Uterus (tissue), 4 donors: ENCODE results near the gene ACE. TPM values are rescaled to one million over a fixed set of nuclear protein-coding genes. Genes with fewer than 3 reads are reported as not detected.
A peak's percentile ranks its signal among the peaks of the same experiment; 100 is the strongest.

Experiments used
- DNase-seq, 2 donors: peaks; one replicate each; pipeline ENCODE4 v3.0.0-alpha.2; 2019 to 2020
- H3K27ac ChIP-seq, 2 donors: fragments of 200-600 bp; sonication (generic); 1 replicate in 1 of 2; 2 replicates in 1 of 2; pipeline ENCODE4 v1.5.1; 2016 to 2018
- H3K27me3 ChIP-seq, 2 donors: fragments of 200-600 bp; sonication (generic); one replicate each; pipeline ENCODE4 v1.5.1; 2018 to 2019; ENCODE audit warnings: control low read depth in 1 of 2
- H3K36me3 ChIP-seq, 2 donors: fragments of 200-600 bp; sonication (generic); one replicate each; pipeline ENCODE4 v1.5.1; 2019; ENCODE audit warnings: control low read depth in 1 of 2
- H3K4me1 ChIP-seq, 2 donors: fragments of 200-600 bp; sonication (generic); one replicate each; pipeline ENCODE4 v1.5.1; 2018 to 2019; ENCODE audit warnings: control low read depth in 1 of 2
- H3K4me3 ChIP-seq, 2 donors: fragments of 200-600 bp; sonication (generic); 1 replicate in 1 of 2; 2 replicates in 1 of 2; pipeline ENCODE4 v1.5.1; 2018 to 2019; ENCODE audit warnings: mild to moderate bottlenecking in 1 of 2
- H3K9me3 ChIP-seq, 2 donors: fragments of 200-600 bp; sonication (generic); one replicate each; pipeline ENCODE4 v1.5.1; 2019; ENCODE audit warnings: control low read depth in 1 of 2
- CTCF ChIP-seq, 4 experiments: fragments of 200-600 bp in 2 of 4; fragments of 450-650 bp in 2 of 4; sonication (generic) in 2 of 4; IDR thresholded peaks; one replicate each; pipeline ENCODE4 v1.5.1; 2016 to 2019; ENCODE audit warnings: antibody characterized with exemption in 4 of 4, mild to moderate bottlenecking in 2 of 4, moderate library complexity in 1 of 4
- POLR2A ChIP-seq, 2 donors: fragments of 450-650 bp; IDR thresholded peaks; one replicate each; pipeline ENCODE4 v1.6.1; 2016; ENCODE audit warnings: antibody characterized with exemption in 2 of 2, mild to moderate bottlenecking in 1 of 2, moderate library complexity in 1 of 2
- intact Hi-C: fragments of 100-400 bp; cut with DNase I; formaldehyde crosslinking; loops from one replicate; pipeline ENCODE4 v1.15.1; 2023; ENCODE audit warnings: low total_unique reads
- total RNA-seq, 4 donors: library from RNA; depleted of rRNA in 3 of 4; stranded (reverse); fragments of >200 nt in 3 of 4; gene quantifications; one replicate each; pipeline versions ENCODE4 v1.1.0 to v1.2.4, GENCODE V29; 2014 to 2023
- donor health status: DM: yes; HTN: yes; CAD: no.

ACE gene
- total RNA-seq, 4 donors from 2014 or later, result 0.77 to 27.4 (median 7.9) TPM; not detected in 1

- no peaks in the 10 kb centered on the region for H3K36me3 ChIP-seq
- no peak overlapping the region for H3K4me3 ChIP-seq
- TF ChIP-seq POLR2A (IDR thresholded peaks at IDR 0.05), result no peak
- no peak for TF ChIP-seq CTCF (IDR thresholded peaks at IDR 0.05)
- H3K27ac ChIP-seq, result peak overlapping the region; percentile 56 to 75
- H3K27me3 ChIP-seq, result no peaks in the 10 kb centered on the region
- intact Hi-C loops, result no loop called here
- no peak for DNase-seq
- no peaks in the 10 kb centered on the region for H3K9me3 ChIP-seq
- H3K4me1 ChIP-seq, result peaks cover 0 to 8% of the 10 kb centered on the region in 2 donors
Measured at GRCh38 chr17:63447471-63448009, 29.3 kb upstream of the ACE start.

- Histone ChIP-seq H3K4me1 (peaks cover 0 to 12% of the 10 kb centered on the region in 2 donors), H3K9me3 (no peaks in the 10 kb centered on the region), H3K27ac (no peak overlapping the region), H3K4me3 (no peak overlapping the region), H3K27me3 (no peaks in the 10 kb centered on the region), H3K36me3 (no peaks in the 10 kb centered on the region)
- DNase-seq, result no peak
- intact Hi-C loops, result no loop called here
- TF ChIP-seq CTCF (IDR thresholded peaks at IDR 0.05), result no peak
- TF ChIP-seq POLR2A (IDR thresholded peaks at IDR 0.05), result no peak
Measured at GRCh38 chr17:63448655-63449054, 28.2 kb upstream of the ACE start.

GRCh38 chr17:63450551-63450950 lies 26.3 kb upstream of the ACE start:
- TF ChIP-seq POLR2A (IDR thresholded peaks at IDR 0.05) (no peak), CTCF (IDR thresholded peaks at IDR 0.05) (no peak)
- Histone ChIP-seq H3K9me3 (no peaks in the 10 kb centered on the region), H3K27ac (no peak overlapping the region), H3K36me3 (no peaks in the 10 kb centered on the region), H3K4me1 (peaks cover 0 to 12% of the 10 kb centered on the region in 2 donors), H3K27me3 (no peaks in the 10 kb centered on the region), H3K4me3 (no peak overlapping the region)
- DNase-seq, result no peak
- intact Hi-C loops, result no loop called here

GRCh38 chr17:63451150-63451549 lies 25.7 kb upstream of the ACE start:
- intact Hi-C loops, result no loop called here

More at GRCh38 chr17:63451150-63451549, 25.7 kb upstream of the ACE start:
- H3K27ac ChIP-seq, result no peak overlapping the region
- no peaks in the 10 kb centered on the region for H3K36me3 ChIP-seq
- no peak for DNase-seq
- no peak for TF ChIP-seq POLR2A (IDR thresholded peaks at IDR 0.05)
- TF ChIP-seq CTCF (IDR thresholded peaks at IDR 0.05), result no peak
- H3K9me3 ChIP-seq, result no peaks in the 10 kb centered on the region
- no peaks in the 10 kb centered on the region for H3K27me3 ChIP-seq
- no peak overlapping the region for H3K4me3 ChIP-seq
- H3K4me1 ChIP-seq, result peaks cover 0 to 12% of the 10 kb centered on the region in 2 donors
